Measurements from ENCODE around the gene GRWD1. TPM values are rescaled to one million over a fixed set of nuclear protein-coding genes. Genes with fewer than 3 reads are reported as not detected.

Gene GRWD1
- polyA plus RNA-seq, 2 of the 4 experiments (the other 2 are of a cell fraction), result 48.1 to 87.0 TPM

- no peak for DNase-seq (ENCODE audit: low read depth in 1 of 2, low spot score in 1 of 2)
- Histone ChIP-seq H3K4me1 (no peaks in the 10 kb centered on the region), H3K9me3 (no peaks in the 10 kb centered on the region), H3K4me3 (no peak overlapping the region), H3K4me2 (no peak overlapping the region), H3K27ac (peak overlapping the region in 1 of 2 experiments; percentile 17; a peak in 1 of 6 replicates)
- CTCF ChIA-PET, result interaction anchor here (0.6 to 6.5 kb wide), 6 partner anchors 12 to 114 kb away, joined by 3 to 58 read pairs (median 4); no protein-coding TSS in a partner anchor
- no peak for ATAC-seq
- POLR2A ChIA-PET, result interaction anchor here (1.3 kb wide), 1 partner anchor 11 kb away, joined by 3 read pairs; no protein-coding TSS in a partner anchor
- no peak for FAIRE-seq
- 91% methylated on average over 9 of the region's 9 CpGs for WGBS (ENCODE audit: missing lambda C conversion rate)
- TF ChIP-seq PBX3 (IDR thresholded peaks at IDR 0.05), result no peak
- 0 out of 2 replicates have a peak, but pooled peaks have one; percentile 5 for TF ChIP-seq POLR2A (IDR thresholded peaks at IDR 0.05; ENCODE audit: low read length)
These were observed 30.4 kb downstream of the GRWD1 start for GRCh38 chr19:48476176-48476575.

GRCh38 chr19:48477067-48477685, 31.4 kb downstream of the GRWD1 start:
- no peaks in the 10 kb centered on the region for H3K9me3 ChIP-seq
- TF ChIP-seq EHF (CRISPR knock-in tag; IDR thresholded peaks at IDR 0.05), result no peak
- TF ChIP-seq CTCF (IDR thresholded peaks at IDR 0.05), result no peak
- no peak for TF ChIP-seq HOXA7 (CRISPR knock-in tag; IDR thresholded peaks at IDR 0.05)
- no peak for TF ChIP-seq ESRRA (IDR thresholded peaks at IDR 0.05; ENCODE audit: borderline replicate concordance, low read length)
- 0 out of 2 replicates have a peak, but pooled peaks have one; percentile 54 for TF ChIP-seq POLR2AphosphoS2 (conservative IDR thresholded peaks at IDR 0.05; ENCODE audit: low read length)
- TF ChIP-seq BCL3 (IDR thresholded peaks at IDR 0.05), result no peak
- TF ChIP-seq REST (IDR thresholded peaks at IDR 0.05), result no peak
- TF ChIP-seq RARB (CRISPR knock-in tag; IDR thresholded peaks at IDR 0.05), result no peak
- no peak for TF ChIP-seq ZC3H11A (IDR thresholded peaks at IDR 0.05)
- peak overlapping the region in 1 of 2 experiments; percentile 6; a peak in 1 of 6 replicates for H3K27ac ChIP-seq
- WGBS (ENCODE audit: missing lambda C conversion rate), result 87% methylated on average over 10 of the region's 10 CpGs
- no peak overlapping the region for H3K4me2 ChIP-seq
- H3K4me3 ChIP-seq, result no peak overlapping the region
- DNase-seq (ENCODE audit: low read depth in 1 of 2, low spot score in 1 of 2) (no peak), FAIRE-seq (no peak), ATAC-seq (peak in 1 of 2 experiments; percentile 4; a peak in 3 of 6 replicates)
- CTCF ChIA-PET, result interaction anchor here (6.5 kb wide), 1 partner anchor 11 kb away, joined by 58 read pairs; no protein-coding TSS in a partner anchor
- POLR2A ChIA-PET, result no interaction called here
- H3K4me1 ChIP-seq, result peaks cover 6% of the 10 kb centered on the region

GRCh38 chr19:48477698-48478338, 32.0 kb downstream of the GRWD1 start:
- ATAC-seq (no peak), DNase-seq (ENCODE audit: low read depth in 1 of 2, low spot score in 1 of 2) (no peak), FAIRE-seq (no peak)
- Histone ChIP-seq H3K4me1 (peaks cover 12% of the 10 kb centered on the region), H3K4me3 (no peak overlapping the region), H3K27ac (0 out of 6 replicates have a peak overlapping the region, but pooled peaks of 1 of the 2 experiments have one; percentile 6), H3K4me2 (no peak overlapping the region), H3K9me3 (no peaks in the 10 kb centered on the region)
- POLR2A ChIA-PET, result no interaction called here
- 87% methylated on average over 22 of the region's 22 CpGs for WGBS (ENCODE audit: missing lambda C conversion rate)
- CTCF ChIA-PET, result interaction anchor here (6.5 kb wide), 1 partner anchor 11 kb away, joined by 58 read pairs; no protein-coding TSS in a partner anchor
- TF ChIP-seq TP53 (CRISPR knock-in tag; IDR thresholded peaks at IDR 0.05) (no peak), HES2 (IDR thresholded peaks at IDR 0.05) (no peak), NPAS2 (CRISPR knock-in tag; IDR thresholded peaks at IDR 0.05; ENCODE audit: borderline replicate concordance) (no peak), CBX8 (IDR thresholded peaks at IDR 0.05) (no peak), CEBPB (IDR thresholded peaks at IDR 0.05) (no peak), ZFP36 (IDR thresholded peaks at IDR 0.05; ENCODE audit: borderline replicate concordance, partially characterized antibody) (no peak), HMGXB4 (CRISPR knock-in tag; IDR thresholded peaks at IDR 0.05; ENCODE audit: borderline replicate concordance) (no peak), HEYL (CRISPR knock-in tag; IDR thresholded peaks at IDR 0.05) (no peak), SMC3 (IDR thresholded peaks at IDR 0.05) (no peak), ATOH8 (CRISPR knock-in tag; IDR thresholded peaks at IDR 0.05; ENCODE audit: low read depth) (no peak)
